ENCODE results near the gene ZNF618. TPM values are rescaled to one million over a fixed set of nuclear protein-coding genes. Genes with fewer than 3 reads are reported as not detected.

The ZNF618 gene
- total and polyA plus RNA-seq, 2 experiments from 2014 or later = 20.0 to 26.0 TPM

DNA sequence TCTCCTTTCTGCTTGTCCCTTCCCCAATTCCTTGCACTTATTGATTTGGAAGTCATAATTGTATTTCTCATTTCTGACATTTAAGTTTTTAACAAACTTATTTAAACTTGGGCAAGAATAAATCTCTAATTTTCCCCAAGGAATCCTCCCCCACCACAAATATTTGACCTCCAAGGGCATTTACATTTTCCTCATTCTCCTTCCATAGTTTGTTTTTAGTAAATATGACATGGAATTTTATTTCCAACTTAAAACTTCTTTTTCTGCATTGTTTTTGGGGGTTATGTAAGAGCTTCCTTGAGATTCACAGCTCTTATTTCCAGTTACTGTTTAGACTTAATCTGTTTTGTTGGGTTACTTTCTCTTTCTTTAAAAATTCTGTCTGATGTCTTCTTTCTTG lies 64.9 kb downstream of the ZNF618 start:
- H3K36me3 ChIP-seq = no peaks in the 10 kb centered on the region
- H3K4me1 ChIP-seq (ENCODE audit: low read depth) = peaks cover 7% of the 10 kb centered on the region
- no peak overlapping the region for H3K27ac ChIP-seq
- TF ChIP-seq, protein P1, sequence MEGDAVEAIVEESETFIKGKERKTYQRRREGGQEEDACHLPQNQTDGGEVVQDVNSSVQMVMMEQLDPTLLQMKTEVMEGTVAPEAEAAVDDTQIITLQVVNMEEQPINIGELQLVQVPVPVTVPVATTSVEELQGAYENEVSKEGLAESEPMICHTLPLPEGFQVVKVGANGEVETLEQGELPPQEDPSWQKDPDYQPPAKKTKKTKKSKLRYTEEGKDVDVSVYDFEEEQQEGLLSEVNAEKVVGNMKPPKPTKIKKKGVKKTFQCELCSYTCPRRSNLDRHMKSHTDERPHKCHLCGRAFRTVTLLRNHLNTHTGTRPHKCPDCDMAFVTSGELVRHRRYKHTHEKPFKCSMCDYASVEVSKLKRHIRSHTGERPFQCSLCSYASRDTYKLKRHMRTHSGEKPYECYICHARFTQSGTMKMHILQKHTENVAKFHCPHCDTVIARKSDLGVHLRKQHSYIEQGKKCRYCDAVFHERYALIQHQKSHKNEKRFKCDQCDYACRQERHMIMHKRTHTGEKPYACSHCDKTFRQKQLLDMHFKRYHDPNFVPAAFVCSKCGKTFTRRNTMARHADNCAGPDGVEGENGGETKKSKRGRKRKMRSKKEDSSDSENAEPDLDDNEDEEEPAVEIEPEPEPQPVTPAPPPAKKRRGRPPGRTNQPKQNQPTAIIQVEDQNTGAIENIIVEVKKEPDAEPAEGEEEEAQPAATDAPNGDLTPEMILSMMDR (IDR thresholded peaks at IDR 0.05; ENCODE audit: low read depth, low read length) = no peak
- no peaks in the 10 kb centered on the region for H3K27me3 ChIP-seq
- peak in 1 of 2 donors; percentile 25 for DNase-seq (ENCODE audit: low read depth in 1 of 2, low spot score in 1 of 2)
- H3K9me3 ChIP-seq (ENCODE audit: low read depth) = no peaks in the 10 kb centered on the region
- H3K4me3 ChIP-seq = no peak overlapping the region

GRCh38 chr9:113941526-113941925 lies 65.4 kb downstream of the ZNF618 start:
- Histone ChIP-seq H3K9me3 (ENCODE audit: low read depth) (no peaks in the 10 kb centered on the region), H3K4me3 (no peak overlapping the region), H3K27ac (no peak overlapping the region), H3K27me3 (no peaks in the 10 kb centered on the region), H3K4me1 (ENCODE audit: low read depth) (peaks cover 7% of the 10 kb centered on the region), H3K36me3 (no peaks in the 10 kb centered on the region)
- TF ChIP-seq, protein P1 (IDR thresholded peaks at IDR 0.05; ENCODE audit: low read depth, low read length) = no peak
- DNase-seq (ENCODE audit: low read depth in 1 of 2, low spot score in 1 of 2) = no peak

DNA sequence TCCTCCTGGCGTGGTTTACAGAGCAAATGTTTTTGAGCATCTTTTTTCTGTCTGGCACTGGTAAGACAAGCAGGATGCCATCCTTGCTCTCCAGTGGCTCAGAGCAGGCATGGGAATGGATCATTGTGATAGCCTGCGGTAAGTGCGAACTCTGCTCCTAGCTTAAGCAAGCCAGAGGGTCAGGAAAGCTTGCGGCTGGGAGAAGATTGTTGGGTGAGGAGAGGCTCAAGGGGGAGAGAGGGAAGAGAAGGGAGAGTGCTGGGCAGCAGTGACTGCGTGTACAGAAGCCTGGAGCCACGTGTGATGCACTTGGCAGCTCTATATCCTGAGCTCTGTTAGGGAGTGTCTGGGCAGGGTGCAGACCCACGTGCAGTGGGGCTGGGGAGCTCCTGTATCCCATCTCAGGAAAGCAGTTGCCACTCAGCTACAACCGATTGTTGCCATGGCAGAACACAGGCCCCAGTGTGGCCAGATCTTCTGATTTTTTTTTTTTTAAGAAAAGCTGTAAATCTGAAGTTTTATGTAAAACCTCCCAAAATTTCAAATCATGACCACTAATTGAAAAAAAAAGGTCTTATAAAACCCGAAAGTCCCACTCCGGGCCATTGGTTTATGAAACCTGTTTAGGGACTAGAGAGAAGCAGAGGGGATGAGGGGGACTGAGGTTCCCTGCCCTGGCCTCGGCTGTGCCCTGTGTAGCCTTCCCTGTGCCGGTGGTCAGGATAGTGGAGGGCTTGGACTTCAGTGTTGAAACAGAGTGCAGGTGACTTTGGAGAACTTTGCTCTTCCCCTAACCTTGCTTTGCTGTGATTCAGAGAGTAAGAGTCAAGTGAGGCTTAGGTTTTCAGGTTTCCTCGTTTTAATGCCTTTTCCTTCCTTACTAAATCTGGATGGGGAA lies 67.3 kb downstream of the ZNF618 start:
- no peak overlapping the region for H3K27ac ChIP-seq
- H3K4me3 ChIP-seq = no peak overlapping the region
- DNase-seq (ENCODE audit: low read depth in 1 of 2, low spot score in 1 of 2) = no peak

GRCh38 chr9:113945784-113946183 lies 69.7 kb downstream of the ZNF618 start:
- Histone ChIP-seq H3K4me1 (ENCODE audit: low read depth) (no peaks in the 10 kb centered on the region), H3K27ac (no peak overlapping the region), H3K9me3 (ENCODE audit: low read depth) (no peaks in the 10 kb centered on the region), H3K4me3 (no peak overlapping the region), H3K27me3 (no peaks in the 10 kb centered on the region), H3K36me3 (no peaks in the 10 kb centered on the region)
- TF ChIP-seq, protein P1 (IDR thresholded peaks at IDR 0.05; ENCODE audit: low read depth, low read length) = no peak
- DNase-seq (ENCODE audit: low read depth in 1 of 2, low spot score in 1 of 2) = no peak

More for the DNA sequence above, 67.3 kb downstream of the ZNF618 start:
- H3K4me1 ChIP-seq (ENCODE audit: low read depth) = no peaks in the 10 kb centered on the region
- H3K36me3 ChIP-seq = no peaks in the 10 kb centered on the region
- TF ChIP-seq, protein P1 (IDR thresholded peaks at IDR 0.05; ENCODE audit: low read depth, low read length) = no peak
- H3K9me3 ChIP-seq (ENCODE audit: low read depth) = no peaks in the 10 kb centered on the region
- no peaks in the 10 kb centered on the region for H3K27me3 ChIP-seq

GRCh38 chr9:113946496-113947115 lies 70.5 kb downstream of the ZNF618 start:
- Histone ChIP-seq H3K36me3 (no peaks in the 10 kb centered on the region), H3K27me3 (no peaks in the 10 kb centered on the region), H3K4me1 (ENCODE audit: low read depth) (no peaks in the 10 kb centered on the region), H3K9me3 (ENCODE audit: low read depth) (no peaks in the 10 kb centered on the region), H3K4me3 (no peak overlapping the region), H3K27ac (no peak overlapping the region)
- DNase-seq (ENCODE audit: low read depth in 1 of 2, low spot score in 1 of 2) = no peak
- TF ChIP-seq, protein P1 (IDR thresholded peaks at IDR 0.05; ENCODE audit: low read depth, low read length) = no peak

All from cardiac muscle cell (in vitro differentiated cells and primary cell).